HepG2 (cell line): ENCODE results near the gene GPS1. TPM values are rescaled to one million over a fixed set of nuclear protein-coding genes. Genes with fewer than 3 reads are reported as not detected.

Source experiments
- ATAC-seq: fragments of 200-7000 bp; cut with Tn5 transposase; 3 replicates; pipeline ENCODE4 v1.9.1; 2020; ENCODE audit warnings: mild to moderate bottlenecking, moderate library complexity
- BruUV-seq: library from RNA; stranded (reverse); fragments of 400-500 nt; replicated peaks from 2 replicates; lab custom pipeline; 2021; lab: Mats Ljungman, UMichigan
- CTCF ChIA-PET: fragments of 300-600 bp; formaldehyde crosslinking; extraction: SDS; loops from one replicate; lab custom pipeline; 2021; ENCODE audit warnings: low total read pairs, inconsistent platforms, low intra/inter-chr PET ratio; lab: Yijun Ruan, JAX
- POLR2A ChIA-PET: fragments of 350-600 bp; sonication (Branson Sonifier 250); formaldehyde crosslinking; loops from one replicate; lab custom pipeline; 2020; ENCODE audit warnings: antibody characterized with exemption, inconsistent platforms; lab: Yijun Ruan, JAX
- DNase-seq: peaks from one replicate; pipeline ENCODE4 v3.0.0-alpha.2; 2015; ENCODE audit warnings: low spot score
- FAIRE-seq: peaks from 3 replicates; lab custom pipeline; 2011; peaks lifted over from hg19 to GRCh38; lab: Jason Lieb, UNC
- H2AFZ ChIP-seq: one replicate; pipeline ENCODE4 v1.6.1; 2011; ENCODE audit warnings: low read length, inconsistent platforms
- H3K27ac ChIP-seq: fragments of 300-600 bp; 3 replicates; pipeline ENCODE4 v1.8.0; 2011; ENCODE audit warnings: mixed run types, mild to moderate bottlenecking, mixed read lengths, low read length, inconsistent platforms; ENCODE audit not compliant: insufficient read depth; ENCODE audit errors: extremely low read length
- H3K27me3 ChIP-seq, 2 experiments: fragments of 200-600 bp in 1 of 2; 2 replicates in 1 of 2; 3 replicates in 1 of 2; pipeline versions ENCODE4 v1.6.0 to v1.8.0; 2011; ENCODE audit warnings: low read length in 2 of 2, mild to moderate bottlenecking in 2 of 2, moderate library complexity in 2 of 2, inconsistent platforms in 1 of 2; ENCODE audit not compliant: insufficient read depth in 2 of 2, control insufficient read depth in 1 of 2
- H3K36me3 ChIP-seq, 2 experiments: fragments of 200-600 bp in 1 of 2; replicated peaks in 1 of 2; 2 replicates in 1 of 2; 3 replicates in 1 of 2; pipeline versions ENCODE4 v1.5.1 to v1.8.0; 2011; ENCODE audit warnings: low read length in 2 of 2, inconsistent platforms in 1 of 2; ENCODE audit not compliant: insufficient read depth in 2 of 2, control insufficient read depth in 1 of 2
- H3K4me1 ChIP-seq: 2 replicates; pipeline ENCODE4 v1.5.1; 2012; ENCODE audit warnings: low read length, inconsistent platforms; ENCODE audit not compliant: insufficient read depth
- H3K4me2 ChIP-seq: 2 replicates; pipeline ENCODE4 v1.6.0; 2011; ENCODE audit warnings: low read depth, low read length, inconsistent platforms
- H3K4me3 ChIP-seq, 3 experiments: fragments of 200-600 bp in 1 of 3; sonication (generic), shearing (Covaris generic) in 1 of 3; replicated peaks in 1 of 3; 2 replicates each; pipeline ENCODE4 v1.5.1; 2011 to 2016; ENCODE audit warnings: low read length in 3 of 3, inconsistent platforms in 2 of 3, low read depth in 2 of 3, mild to moderate bottlenecking in 2 of 3, control low read depth in 1 of 3, mixed read lengths in 1 of 3; ENCODE audit not compliant: insufficient read depth in 1 of 3
- H3K79me2 ChIP-seq: one replicate; pipeline ENCODE4 v1.6.1; 2011; ENCODE audit warnings: low read length, inconsistent platforms; ENCODE audit not compliant: insufficient read depth
- H3K9ac ChIP-seq: 2 replicates; pipeline ENCODE4 v1.6.0; 2011; ENCODE audit warnings: mild to moderate bottlenecking, low read depth, low read length, inconsistent platforms; ENCODE audit not compliant: insufficient read depth
- H3K9me3 ChIP-seq: 2 replicates; pipeline ENCODE4 v1.5.1; 2012; ENCODE audit warnings: mild to moderate bottlenecking, low read length
- H4K20me1 ChIP-seq: 2 replicates; pipeline ENCODE4 v1.6.0; 2011; ENCODE audit warnings: inconsistent platforms, mild to moderate bottlenecking, low read length, moderate library complexity; ENCODE audit not compliant: insufficient read depth
- AGO1 ChIP-seq: fragments of 200-400 bp; formaldehyde crosslinking; IDR thresholded peaks from 2 replicates; pipeline ENCODE4 v1.6.1; 2017; ENCODE audit warnings: mild to moderate bottlenecking, low read depth, low read length, moderate library complexity; ENCODE audit not compliant: poor library complexity, severe bottlenecking
- AGO2 ChIP-seq: fragments of 200-400 bp; formaldehyde crosslinking; optimal IDR thresholded peaks from 2 replicates; pipeline ENCODE3; 2017; ENCODE audit warnings: mild to moderate bottlenecking, low read depth, low read length, moderate library complexity
- FLYWCH1 ChIP-seq: sonication (generic); formaldehyde crosslinking; IDR thresholded peaks from 2 replicates; pipeline ENCODE4 v1.8.1; 2023; ENCODE audit warnings: mild to moderate bottlenecking, missing genetic modification reagents
- HNRNPL ChIP-seq: fragments of 200-400 bp; formaldehyde crosslinking; IDR thresholded peaks from 2 replicates; pipeline ENCODE4 v1.6.1; 2017; ENCODE audit warnings: mild to moderate bottlenecking, low read depth, low read length
- MED8 ChIP-seq: sonication (generic); formaldehyde crosslinking; IDR thresholded peaks from 2 replicates; pipeline ENCODE4 v1.8.1; 2023; ENCODE audit warnings: mild to moderate bottlenecking, missing genetic modification reagents; ENCODE audit not compliant: insufficient replicate concordance
- POLR2AphosphoS5 ChIP-seq: IDR thresholded peaks from 2 replicates; pipeline ENCODE4 v1.6.1; 2012; ENCODE audit warnings: low read depth, low read length
- THAP9 ChIP-seq: sonication (generic); formaldehyde crosslinking; IDR thresholded peaks from 2 replicates; pipeline ENCODE4; 2020; ENCODE audit warnings: missing genetic modification reagents, mild to moderate bottlenecking, borderline replicate concordance
- ZFX ChIP-seq: sonication (generic); formaldehyde crosslinking; IDR thresholded peaks from 2 replicates; pipeline ENCODE4 v1.4.0; 2020; ENCODE audit warnings: mild to moderate bottlenecking, low read depth, missing genetic modification reagents, moderate library complexity
- ZNF142 ChIP-seq: sonication (generic); formaldehyde crosslinking; IDR thresholded peaks from 2 replicates; pipeline ENCODE4 v1.4.0; 2020; ENCODE audit warnings: missing genetic modification reagents
- ZNF333 ChIP-seq: sonication (generic); formaldehyde crosslinking; IDR thresholded peaks from 2 replicates; pipeline ENCODE4 v1.4.0; 2020; ENCODE audit warnings: mild to moderate bottlenecking, missing genetic modification reagents, borderline replicate concordance
- ZNF780A ChIP-seq: sonication (generic); formaldehyde crosslinking; IDR thresholded peaks from 2 replicates; pipeline ENCODE4 v1.8.0; 2022; ENCODE audit warnings: mild to moderate bottlenecking, missing genetic modification reagents, moderate library complexity
- ZNF883 ChIP-seq: sonication (generic); formaldehyde crosslinking; IDR thresholded peaks from 2 replicates; pipeline ENCODE4 v1.5.1; 2020; ENCODE audit warnings: mild to moderate bottlenecking, missing genetic modification reagents; ENCODE audit errors: not compliant biosample characterization
- WGBS: methylation state at CpG from one replicate; pipeline ENCODE4 v1.1.6; 2017; ENCODE audit warnings: low lambda C conversion rate; 5-methylcytosine and 5-hydroxymethylcytosine counted together
- in situ Hi-C: cut with HindIII; loops from 2 replicates; pipeline ENCODE4 v1.10.0; 2017; ENCODE audit warnings: low pct_unique_long_range_greater_than_20kb; ENCODE audit not compliant: extremely low pct_ligation_motif_present
- intact Hi-C: fragments of 100-400 bp; cut with micrococcal nuclease; formaldehyde crosslinking; loops from one replicate; pipeline ENCODE4 v1.10.0; 2022; ENCODE audit not compliant: unreplicated experiment
- polyA plus RNA-seq, 8 experiments: library from polyadenylated mRNA; depleted of rRNA in 3 of 8; stranded (reverse) in 7 of 8; unstranded in 1 of 8; fragments of >200 nt; fragmentation: Illumina TruSeq in 4 of 8; extraction: Trizol in 4 of 8; gene quantifications; 2 replicates each; pipeline versions ENCODE4 v1.2.1 to v1.2.3, GENCODE V29; 2011 to 2016; ENCODE audit warnings: low read depth in 4 of 8, missing spikeins in 1 of 8, mixed read lengths in 1 of 8; ENCODE audit not compliant: insufficient read depth in 1 of 8
- total RNA-seq, 5 experiments: library from RNA; depleted of rRNA; stranded (reverse); fragments of >200 nt; fragmentation: Illumina TruSeq; extraction: Trizol; gene quantifications; 2 replicates each; pipeline ENCODE4 v1.2.3, GENCODE V29; 2016; ENCODE audit warnings: low read depth in 1 of 5

The GPS1 gene
- total and polyA plus RNA-seq, 2 of the 13 experiments (the other 11 are each of a cell fraction or from before 2014, with no cell fraction given): 124 to 128 TPM

GRCh38 chr17:82012261-82012639 is 39.4 kb upstream of the GPS1 start (continued):
- no peak for TF ChIP-seq THAP9 (CRISPR knock-in tag)
- TF ChIP-seq ZFX: no peak
- TF ChIP-seq POLR2AphosphoS5: 0 out of 2 replicates have a peak, but pooled peaks have one; percentile 8
- TF ChIP-seq AGO2: peak; percentile 72
- TF ChIP-seq ZNF780A (CRISPR knock-in tag): no peak
- no peak for TF ChIP-seq FLYWCH1 (CRISPR knock-in tag)
- peak; percentile 68 for TF ChIP-seq AGO1
- TF ChIP-seq HNRNPL: peak; percentile 5; the same call in 1 of the 2 replicates

GRCh38 chr17:82012640-82013295 is 38.9 kb upstream of the GPS1 start:
- no peaks in the 10 kb centered on the region for H3K9me3 ChIP-seq
- peak overlapping the region; percentile 68 for H3K27ac ChIP-seq
- 87% methylated on average over 13 of the region's 19 CpGs for WGBS
- CTCF ChIA-PET: no interaction called here
- H3K4me1 ChIP-seq: peaks cover 87% of the 10 kb centered on the region
- peaks cover 42 to 51% of the 10 kb centered on the region in 2 experiments for H3K36me3 ChIP-seq
- BruUV-seq: no TSS peak
- H3K79me2 ChIP-seq: no peaks in the 10 kb centered on the region
- intact Hi-C loops: no loop called here
- in situ Hi-C loops: no loop called here
- DNase-seq (no peak), ATAC-seq (no peak), FAIRE-seq (no peak)
- POLR2A ChIA-PET: interaction anchor here (0.7 to 14.1 kb wide), 8 partner anchors 10 to 311 kb away, joined by 3 to 470 read pairs (median 6); partner anchors contain the start of genes CENPX, DCXR, LRRC45 and MAFG
- H3K27me3 ChIP-seq: no peaks in the 10 kb centered on the region
- no peak overlapping the region for H2AFZ ChIP-seq
- H4K20me1 ChIP-seq: no peaks in the 10 kb centered on the region
- no peak overlapping the region for H3K4me3 ChIP-seq
- peak overlapping the region; percentile 37; the same call in 1 of the 2 replicates for H3K9ac ChIP-seq
- no peak overlapping the region for H3K4me2 ChIP-seq
- TF ChIP-seq ZNF142 (no peak), ZNF333 (CRISPR knock-in tag) (0 out of 2 replicates have a peak, but pooled peaks have one; percentile 29), ZNF883 (CRISPR knock-in tag) (no peak), MED8 (CRISPR knock-in tag) (no peak)
